HL-60 (cell line): ENCODE data around the gene PRKG2.

Experiments used
- GABPA ChIP-seq: IDR thresholded peaks from 2 replicates; pipeline ENCODE4 v1.6.1; 2012; ENCODE audit warnings: low read depth
- SPI1 ChIP-seq: IDR thresholded peaks from 2 replicates; pipeline ENCODE4 v1.6.1; 2012; ENCODE audit warnings: low read depth, mild to moderate bottlenecking, borderline replicate concordance
- TF ChIP-seq, protein P1 (sequence below): IDR thresholded peaks from one replicate; pipeline ENCODE4 v1.5.1; 2011; ENCODE audit warnings: low read length, control low read depth, inconsistent platforms; ENCODE audit not compliant: insufficient read depth
- TF ChIP-seq, protein P2 (sequence below): IDR thresholded peaks from 2 replicates; pipeline ENCODE4 v1.6.1; 2012; ENCODE audit warnings: low read depth; ENCODE audit not compliant: insufficient replicate concordance

DNA sequence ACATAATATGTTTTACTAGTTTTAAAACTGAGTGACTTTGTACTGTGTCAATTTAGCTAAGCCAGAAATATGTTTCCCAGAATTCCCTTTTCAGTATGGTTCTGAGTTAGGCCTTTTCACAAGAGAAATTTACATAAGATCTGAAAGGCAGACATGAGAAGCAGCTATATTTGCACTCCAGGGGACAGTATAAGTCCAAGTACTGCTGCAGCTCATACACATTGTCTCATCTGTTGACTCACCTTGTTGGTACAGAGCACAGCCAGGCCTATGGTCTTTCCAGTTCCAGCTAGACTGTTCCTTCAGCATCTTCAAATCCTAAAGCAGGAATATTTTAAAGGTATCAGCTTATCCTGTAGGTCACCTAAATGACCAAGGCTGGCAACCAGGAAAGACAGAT, 131.0 kb downstream of the PRKG2 start:
- TF ChIP-seq, protein P1, sequence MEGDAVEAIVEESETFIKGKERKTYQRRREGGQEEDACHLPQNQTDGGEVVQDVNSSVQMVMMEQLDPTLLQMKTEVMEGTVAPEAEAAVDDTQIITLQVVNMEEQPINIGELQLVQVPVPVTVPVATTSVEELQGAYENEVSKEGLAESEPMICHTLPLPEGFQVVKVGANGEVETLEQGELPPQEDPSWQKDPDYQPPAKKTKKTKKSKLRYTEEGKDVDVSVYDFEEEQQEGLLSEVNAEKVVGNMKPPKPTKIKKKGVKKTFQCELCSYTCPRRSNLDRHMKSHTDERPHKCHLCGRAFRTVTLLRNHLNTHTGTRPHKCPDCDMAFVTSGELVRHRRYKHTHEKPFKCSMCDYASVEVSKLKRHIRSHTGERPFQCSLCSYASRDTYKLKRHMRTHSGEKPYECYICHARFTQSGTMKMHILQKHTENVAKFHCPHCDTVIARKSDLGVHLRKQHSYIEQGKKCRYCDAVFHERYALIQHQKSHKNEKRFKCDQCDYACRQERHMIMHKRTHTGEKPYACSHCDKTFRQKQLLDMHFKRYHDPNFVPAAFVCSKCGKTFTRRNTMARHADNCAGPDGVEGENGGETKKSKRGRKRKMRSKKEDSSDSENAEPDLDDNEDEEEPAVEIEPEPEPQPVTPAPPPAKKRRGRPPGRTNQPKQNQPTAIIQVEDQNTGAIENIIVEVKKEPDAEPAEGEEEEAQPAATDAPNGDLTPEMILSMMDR, result no peak
- no peak for TF ChIP-seq GABPA
- TF ChIP-seq, protein P2, sequence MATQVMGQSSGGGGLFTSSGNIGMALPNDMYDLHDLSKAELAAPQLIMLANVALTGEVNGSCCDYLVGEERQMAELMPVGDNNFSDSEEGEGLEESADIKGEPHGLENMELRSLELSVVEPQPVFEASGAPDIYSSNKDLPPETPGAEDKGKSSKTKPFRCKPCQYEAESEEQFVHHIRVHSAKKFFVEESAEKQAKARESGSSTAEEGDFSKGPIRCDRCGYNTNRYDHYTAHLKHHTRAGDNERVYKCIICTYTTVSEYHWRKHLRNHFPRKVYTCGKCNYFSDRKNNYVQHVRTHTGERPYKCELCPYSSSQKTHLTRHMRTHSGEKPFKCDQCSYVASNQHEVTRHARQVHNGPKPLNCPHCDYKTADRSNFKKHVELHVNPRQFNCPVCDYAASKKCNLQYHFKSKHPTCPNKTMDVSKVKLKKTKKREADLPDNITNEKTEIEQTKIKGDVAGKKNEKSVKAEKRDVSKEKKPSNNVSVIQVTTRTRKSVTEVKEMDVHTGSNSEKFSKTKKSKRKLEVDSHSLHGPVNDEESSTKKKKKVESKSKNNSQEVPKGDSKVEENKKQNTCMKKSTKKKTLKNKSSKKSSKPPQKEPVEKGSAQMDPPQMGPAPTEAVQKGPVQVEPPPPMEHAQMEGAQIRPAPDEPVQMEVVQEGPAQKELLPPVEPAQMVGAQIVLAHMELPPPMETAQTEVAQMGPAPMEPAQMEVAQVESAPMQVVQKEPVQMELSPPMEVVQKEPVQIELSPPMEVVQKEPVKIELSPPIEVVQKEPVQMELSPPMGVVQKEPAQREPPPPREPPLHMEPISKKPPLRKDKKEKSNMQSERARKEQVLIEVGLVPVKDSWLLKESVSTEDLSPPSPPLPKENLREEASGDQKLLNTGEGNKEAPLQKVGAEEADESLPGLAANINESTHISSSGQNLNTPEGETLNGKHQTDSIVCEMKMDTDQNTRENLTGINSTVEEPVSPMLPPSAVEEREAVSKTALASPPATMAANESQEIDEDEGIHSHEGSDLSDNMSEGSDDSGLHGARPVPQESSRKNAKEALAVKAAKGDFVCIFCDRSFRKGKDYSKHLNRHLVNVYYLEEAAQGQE, result no peak
- TF ChIP-seq SPI1, result no peak
